Neural cell (in vitro differentiated cells): ENCODE measurements around the gene TRIM59. TPM values are rescaled to one million over a fixed set of nuclear protein-coding genes. Genes with fewer than 3 reads are reported as not detected.

Source experiments
- H2AFZ ChIP-seq: fragments of 200-600, 300-800 bp; sonication (generic), shearing (Covaris generic); 2 replicates; pipeline ENCODE4 v1.6.0; 2014; ENCODE audit warnings: low read depth, mild to moderate bottlenecking, antibody characterized with exemption, low read length, moderate library complexity
- H3F3A ChIP-seq: fragments of 200-600 bp; shearing (Covaris generic); 2 replicates; pipeline ENCODE4 v1.6.1; 2016; ENCODE audit warnings: mild to moderate bottlenecking, moderate library complexity, mixed read lengths, antibody characterized with exemption, low read length; ENCODE audit not compliant: insufficient read depth, poor library complexity, severe bottlenecking
- H3K27ac ChIP-seq: fragments of 200-600, 300-800 bp; sonication (generic), shearing (Covaris generic); 2 replicates; pipeline ENCODE4 v1.5.1; 2014; ENCODE audit warnings: mild to moderate bottlenecking, low read length, moderate library complexity
- H3K27me3 ChIP-seq: fragments of 300-800, 200-600 bp; sonication (generic), shearing (Covaris generic); 2 replicates; pipeline ENCODE4 v1.6.0; 2014; ENCODE audit warnings: mild to moderate bottlenecking, low read depth, low read length, moderate library complexity; ENCODE audit not compliant: insufficient read depth
- H3K36me3 ChIP-seq: fragments of 300-800, 200-600 bp; sonication (generic), shearing (Covaris generic); 2 replicates; pipeline ENCODE4 v1.5.1; 2014; ENCODE audit warnings: mild to moderate bottlenecking, antibody characterized with exemption, low read length, moderate library complexity; ENCODE audit not compliant: insufficient read depth
- H3K4me2 ChIP-seq: fragments of 300-800, 200-600 bp; sonication (generic), shearing (Covaris generic); 2 replicates; pipeline ENCODE4 v1.6.0; 2014; ENCODE audit warnings: mild to moderate bottlenecking, low read length
- H3K4me3 ChIP-seq: fragments of 300-800, 200-600 bp; sonication (generic), shearing (Covaris generic); 2 replicates; pipeline ENCODE4 v1.5.1; 2014; ENCODE audit warnings: mild to moderate bottlenecking, low read length, moderate library complexity
- H3K79me2 ChIP-seq: fragments of 200-600 bp; shearing (Covaris generic); replicated peaks from 2 replicates; pipeline ENCODE4 v1.6.0; 2014; ENCODE audit warnings: mild to moderate bottlenecking, low read length, moderate library complexity; ENCODE audit not compliant: insufficient read depth
- H3K9ac ChIP-seq: fragments of 300-800, 200-600 bp; sonication (generic), shearing (Covaris generic); 2 replicates; pipeline ENCODE4 v1.6.1; 2016; ENCODE audit warnings: mild to moderate bottlenecking, low read length, mixed read lengths
- H3K9me2 ChIP-seq: fragments of 200-600 bp; shearing (Covaris generic); 2 replicates; pipeline ENCODE4 v1.6.1; 2016; ENCODE audit warnings: mild to moderate bottlenecking, low read length, mixed read lengths; ENCODE audit not compliant: insufficient read depth
- H3K9me3 ChIP-seq: fragments of 200-600, 300-800 bp; sonication (generic), shearing (Covaris generic); 2 replicates; pipeline ENCODE4 v1.6.1; 2016; ENCODE audit warnings: mild to moderate bottlenecking, mixed run types, low read length, moderate library complexity, mixed read lengths
- H4K20me1 ChIP-seq: fragments of 200-600 bp; shearing (Covaris generic); 2 replicates; pipeline ENCODE4 v1.6.1; 2016; ENCODE audit warnings: mild to moderate bottlenecking, mixed run types; ENCODE audit not compliant: insufficient read depth
- CTCF ChIP-seq: fragments of 450-650 bp; IDR thresholded peaks from 2 replicates; pipeline ENCODE4 v1.5.1; 2014; ENCODE audit warnings: antibody characterized with exemption, mild to moderate bottlenecking, moderate library complexity; ENCODE audit not compliant: poor library complexity, severe bottlenecking
- EP300 ChIP-seq: fragments of 450-650 bp; conservative IDR thresholded peaks from 2 replicates; pipeline ENCODE4 v1.6.1; 2014; ENCODE audit warnings: antibody characterized with exemption, mild to moderate bottlenecking, moderate library complexity; ENCODE audit not compliant: poor library complexity, severe bottlenecking
- MXI1 ChIP-seq: fragments of 450-650 bp; conservative IDR thresholded peaks from 2 replicates; pipeline ENCODE4 v1.6.1; 2014; ENCODE audit warnings: antibody characterized with exemption, mild to moderate bottlenecking; ENCODE audit not compliant: poor library complexity, severe bottlenecking
- POLR2AphosphoS5 ChIP-seq: IDR thresholded peaks from 2 replicates; pipeline ENCODE4 v1.6.1; 2012
- RAD21 ChIP-seq: fragments of 450-650 bp; conservative IDR thresholded peaks from 2 replicates; pipeline ENCODE4 v1.6.1; 2014; ENCODE audit warnings: antibody characterized with exemption, mild to moderate bottlenecking, moderate library complexity
- SMC3 ChIP-seq: fragments of 450-650 bp; conservative IDR thresholded peaks from 2 replicates; pipeline ENCODE4 v1.6.1; 2014; ENCODE audit warnings: antibody characterized with exemption, mild to moderate bottlenecking, moderate library complexity; ENCODE audit not compliant: poor library complexity
- polyA plus RNA-seq: library from polyadenylated mRNA; depleted of rRNA; stranded (reverse); fragments of >200 nt; gene quantifications from 2 replicates; pipeline ENCODE4 v1.2.3, GENCODE V29; 2014
- TF ChIP-seq, protein P1 (sequence below): IDR thresholded peaks from 2 replicates; pipeline ENCODE4 v1.6.1; 2012; ENCODE audit warnings: borderline replicate concordance

TRIM59 gene
- polyA plus RNA-seq, 1 donor from 2014 or later = 0.53 TPM

DNA sequence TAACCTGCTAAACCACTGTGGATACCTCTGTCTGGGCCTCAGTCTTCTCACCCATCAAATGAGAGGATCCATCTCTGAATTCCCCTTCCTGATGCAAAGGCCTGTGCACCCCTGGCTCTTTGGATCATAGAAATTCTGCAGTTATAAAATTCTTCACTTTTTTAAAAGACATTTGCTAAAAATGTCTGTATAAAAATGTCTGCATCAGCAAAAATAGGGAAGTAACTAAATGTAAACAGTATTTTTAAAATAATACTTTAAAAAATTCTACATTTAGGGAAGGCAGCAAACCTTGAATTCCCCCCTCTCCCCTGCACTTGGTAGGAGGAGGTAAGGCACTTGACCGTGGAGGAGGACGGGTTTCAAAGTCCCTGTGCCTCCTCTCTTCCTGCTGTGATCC is 25.6 kb upstream of the TRIM59 start:
- no peaks in the 10 kb centered on the region for H3F3A ChIP-seq
- TF ChIP-seq EP300 (no peak), SMC3 (no peak), CTCF (no peak), MXI1 (no peak)
- TF ChIP-seq, protein P1, sequence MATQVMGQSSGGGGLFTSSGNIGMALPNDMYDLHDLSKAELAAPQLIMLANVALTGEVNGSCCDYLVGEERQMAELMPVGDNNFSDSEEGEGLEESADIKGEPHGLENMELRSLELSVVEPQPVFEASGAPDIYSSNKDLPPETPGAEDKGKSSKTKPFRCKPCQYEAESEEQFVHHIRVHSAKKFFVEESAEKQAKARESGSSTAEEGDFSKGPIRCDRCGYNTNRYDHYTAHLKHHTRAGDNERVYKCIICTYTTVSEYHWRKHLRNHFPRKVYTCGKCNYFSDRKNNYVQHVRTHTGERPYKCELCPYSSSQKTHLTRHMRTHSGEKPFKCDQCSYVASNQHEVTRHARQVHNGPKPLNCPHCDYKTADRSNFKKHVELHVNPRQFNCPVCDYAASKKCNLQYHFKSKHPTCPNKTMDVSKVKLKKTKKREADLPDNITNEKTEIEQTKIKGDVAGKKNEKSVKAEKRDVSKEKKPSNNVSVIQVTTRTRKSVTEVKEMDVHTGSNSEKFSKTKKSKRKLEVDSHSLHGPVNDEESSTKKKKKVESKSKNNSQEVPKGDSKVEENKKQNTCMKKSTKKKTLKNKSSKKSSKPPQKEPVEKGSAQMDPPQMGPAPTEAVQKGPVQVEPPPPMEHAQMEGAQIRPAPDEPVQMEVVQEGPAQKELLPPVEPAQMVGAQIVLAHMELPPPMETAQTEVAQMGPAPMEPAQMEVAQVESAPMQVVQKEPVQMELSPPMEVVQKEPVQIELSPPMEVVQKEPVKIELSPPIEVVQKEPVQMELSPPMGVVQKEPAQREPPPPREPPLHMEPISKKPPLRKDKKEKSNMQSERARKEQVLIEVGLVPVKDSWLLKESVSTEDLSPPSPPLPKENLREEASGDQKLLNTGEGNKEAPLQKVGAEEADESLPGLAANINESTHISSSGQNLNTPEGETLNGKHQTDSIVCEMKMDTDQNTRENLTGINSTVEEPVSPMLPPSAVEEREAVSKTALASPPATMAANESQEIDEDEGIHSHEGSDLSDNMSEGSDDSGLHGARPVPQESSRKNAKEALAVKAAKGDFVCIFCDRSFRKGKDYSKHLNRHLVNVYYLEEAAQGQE = no peak
- H3K4me2 ChIP-seq = no peak overlapping the region
- no peaks in the 10 kb centered on the region for H3K79me2 ChIP-seq
- no peaks in the 10 kb centered on the region for H4K20me1 ChIP-seq
- no peak overlapping the region for H3K27ac ChIP-seq
- no peak overlapping the region for H3K4me3 ChIP-seq
- no peaks in the 10 kb centered on the region for H3K27me3 ChIP-seq
- H2AFZ ChIP-seq = no peak overlapping the region
- H3K9ac ChIP-seq = no peak overlapping the region
- H3K9me3 ChIP-seq = no peaks in the 10 kb centered on the region
- H3K36me3 ChIP-seq = no peaks in the 10 kb centered on the region
- H3K9me2 ChIP-seq = no peaks in the 10 kb centered on the region

DNA sequence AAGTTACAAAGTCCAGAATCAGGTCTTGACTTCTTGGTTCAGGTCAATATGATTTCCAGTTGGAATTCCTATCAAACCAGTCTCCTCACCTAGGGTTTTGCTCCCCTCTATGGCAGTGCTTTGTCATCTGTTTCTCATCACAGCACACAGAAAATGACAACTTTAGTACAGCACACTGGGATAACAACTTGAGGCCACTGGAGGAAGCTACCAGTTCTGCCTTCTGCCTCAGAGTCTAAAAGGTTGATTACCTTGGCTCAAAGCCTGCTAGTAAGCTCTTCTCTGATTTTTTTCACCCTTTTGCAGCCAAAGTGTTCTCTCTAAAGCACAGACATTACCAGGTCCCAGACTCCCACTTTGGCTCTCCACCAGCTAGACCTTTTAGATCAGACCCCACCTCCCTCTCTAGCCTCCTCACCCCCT is 24.8 kb upstream of the TRIM59 start:
- TF ChIP-seq RAD21 (no peak), MXI1 (no peak), POLR2AphosphoS5 (no peak), CTCF (no peak)
- no peak overlapping the region for H3K9ac ChIP-seq
- H3K4me2 ChIP-seq = no peak overlapping the region
- no peak overlapping the region for H3K4me3 ChIP-seq
- H3K9me3 ChIP-seq = no peaks in the 10 kb centered on the region
- H4K20me1 ChIP-seq = no peaks in the 10 kb centered on the region
- H3K36me3 ChIP-seq = no peaks in the 10 kb centered on the region
- H3K27ac ChIP-seq = no peak overlapping the region
- H3K27me3 ChIP-seq = no peaks in the 10 kb centered on the region
- no peaks in the 10 kb centered on the region for H3F3A ChIP-seq
- no peaks in the 10 kb centered on the region for H3K79me2 ChIP-seq
- no peaks in the 10 kb centered on the region for H3K9me2 ChIP-seq
- H2AFZ ChIP-seq = no peak overlapping the region
